ENCODE data around the gene CPT1B. TPM values are rescaled to one million over a fixed set of nuclear protein-coding genes. Genes with fewer than 3 reads are reported as not detected.

CPT1B gene
- polyA plus RNA-seq, 3 donors from 2014 or later: 0.09 to 2.9 TPM; not detected in 1

DNA sequence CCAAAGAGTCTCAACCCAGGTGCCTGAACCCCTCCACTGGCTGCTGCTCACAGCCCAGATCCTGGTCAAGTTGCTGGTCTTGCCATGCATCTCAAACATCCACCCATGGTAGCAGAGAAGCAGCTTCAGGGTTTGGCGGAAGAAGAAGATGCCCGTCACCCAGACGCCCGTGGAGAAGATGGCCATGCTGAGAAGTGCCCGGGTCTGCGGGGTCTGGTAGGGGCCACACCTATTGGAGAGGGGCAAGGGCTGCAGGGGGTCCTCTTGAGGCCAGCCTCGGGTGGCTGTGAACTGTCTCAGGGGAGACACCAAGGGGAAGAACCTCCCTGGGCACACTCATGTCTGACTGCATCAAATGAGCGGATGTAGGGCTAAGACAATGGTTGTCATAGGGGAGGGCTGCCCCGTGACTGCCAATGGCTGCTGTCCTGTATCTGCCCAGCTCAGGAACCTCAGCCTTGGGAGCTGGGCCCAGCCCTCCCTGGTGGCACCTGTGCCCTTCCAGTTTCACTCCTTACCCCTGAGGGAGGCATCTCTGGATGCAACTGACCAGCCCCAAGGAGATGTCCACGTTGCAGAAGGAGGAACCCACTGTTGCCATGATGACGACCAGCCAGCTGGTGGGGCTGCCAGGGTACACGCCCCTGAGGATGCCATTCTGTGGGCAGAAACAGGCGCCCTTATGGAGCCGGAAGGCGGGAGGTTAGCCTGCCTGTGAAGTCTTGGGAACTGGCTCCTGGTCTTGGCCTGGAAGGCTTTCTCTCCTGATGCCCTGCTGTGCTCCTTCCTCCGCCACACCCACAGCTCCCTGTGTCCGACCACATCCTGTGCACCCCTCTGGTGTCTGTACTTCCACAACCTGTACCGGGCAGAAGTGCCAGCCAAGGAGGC lies 1.2 kb downstream of the CPT1B start:
- Mint-ChIP-seq H3K4me3 (peak overlapping the region in 1 of 5 donors; percentile 33), H3K36me3 (peaks cover 0 to 7% (median 3%) of the 10 kb centered on the region in 3 donors), H3K27me3 (ENCODE audit: low read depth in 3 of 3) (peaks cover 2 to 3% (median 2%) of the 10 kb centered on the region in 3 donors), H3K27ac (no peak overlapping the region), H3K4me1 (peaks cover 5 to 26% of the 10 kb centered on the region in 2 donors), H3K9me3 (no peaks in the 10 kb centered on the region)
- DNase-seq: no peak

DNA sequence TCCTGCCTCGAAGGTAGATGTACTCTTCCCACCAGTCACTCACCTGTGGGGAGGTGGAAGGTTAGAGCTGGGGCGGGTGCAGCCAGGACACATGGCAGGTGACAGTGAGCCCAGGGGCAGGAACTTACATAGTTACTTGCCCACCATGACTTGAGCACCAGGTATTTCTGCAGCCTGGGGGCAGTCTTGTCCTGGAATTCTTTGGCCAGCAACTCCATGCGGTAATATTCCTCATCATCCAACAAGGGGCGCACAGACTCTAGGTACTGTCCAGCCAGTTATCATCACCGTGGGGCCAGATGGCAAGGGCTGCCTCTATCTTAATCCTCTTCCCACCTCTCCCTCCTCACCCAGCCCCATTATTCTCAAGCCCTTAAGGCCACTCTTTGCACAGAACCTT lies 2.2 kb downstream of the CPT1B start:
- Mint-ChIP-seq H3K27ac (no peak overlapping the region), H3K4me1 (peaks cover 5 to 17% of the 10 kb centered on the region in 2 donors), H3K36me3 (peaks cover 0 to 7% (median 3%) of the 10 kb centered on the region in 3 donors), H3K9me3 (no peaks in the 10 kb centered on the region), H3K27me3 (ENCODE audit: low read depth in 3 of 3) (peaks cover 0 to 2% (median 2%) of the 10 kb centered on the region in 3 donors), H3K4me3 (no peak overlapping the region)
- DNase-seq: no peak

DNA sequence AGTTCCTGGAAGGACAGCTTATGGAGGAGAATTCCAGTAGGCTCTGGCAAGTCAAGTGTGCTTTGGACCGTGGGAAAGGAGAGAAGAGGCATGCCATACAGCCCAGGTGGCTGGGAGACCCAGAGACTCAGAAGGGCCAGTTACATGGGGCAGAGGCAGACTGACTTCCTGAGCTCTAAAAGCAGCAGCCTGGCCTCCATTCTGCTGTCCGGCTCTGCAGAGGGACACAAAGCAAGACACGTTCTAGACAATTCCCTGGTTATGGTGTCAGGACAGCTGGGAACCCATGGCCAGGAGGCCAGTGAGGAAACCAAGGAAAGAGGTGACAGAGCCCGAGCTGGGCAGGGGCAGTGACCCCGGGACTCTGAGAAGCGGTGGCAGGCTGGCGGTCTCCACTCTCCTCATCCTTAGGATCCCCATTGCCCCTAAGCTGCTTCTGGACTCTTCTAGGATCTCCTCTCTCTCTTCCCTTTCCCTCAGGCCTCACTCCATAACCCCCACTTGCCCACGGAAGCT lies 2.7 kb downstream of the CPT1B start:
- Mint-ChIP-seq H3K4me1 (peaks cover 5 to 13% of the 10 kb centered on the region in 2 donors), H3K9me3 (no peaks in the 10 kb centered on the region), H3K27me3 (ENCODE audit: low read depth in 3 of 3) (peaks cover 0 to 2% (median 2%) of the 10 kb centered on the region in 3 donors), H3K4me3 (no peak overlapping the region), H3K27ac (peak overlapping the region in 1 of 6 donors; percentile 21), H3K36me3 (peaks cover 0 to 7% (median 3%) of the 10 kb centered on the region in 3 donors)
- no peak for DNase-seq

DNA sequence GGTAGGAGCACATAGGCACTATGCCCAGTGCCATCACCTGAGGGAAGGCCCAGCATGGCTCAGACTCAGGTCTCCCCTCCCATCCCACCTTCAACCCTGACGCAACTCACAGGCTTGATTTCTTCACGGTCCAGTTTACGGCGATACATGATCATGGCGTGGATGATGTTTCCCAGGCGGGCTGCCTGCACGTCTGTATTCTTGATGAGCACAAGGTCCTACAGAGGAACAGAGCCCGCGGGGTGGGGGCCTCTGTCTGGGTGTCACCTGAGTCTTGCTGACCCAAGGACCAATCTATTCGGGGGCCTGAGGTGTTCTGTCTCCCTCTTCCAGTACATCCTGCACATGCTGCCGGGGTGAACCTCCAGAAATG lies 3.9 kb downstream of the CPT1B start:
- peaks cover 0 to 6% (median 0%) of the 10 kb centered on the region in 3 donors for H3K36me3 Mint-ChIP-seq

GRCh38 chr22:50573491-50574382 lies 4.5 kb downstream of the CPT1B start:
- peaks cover 0 to 8% (median 0%) of the 10 kb centered on the region in 3 donors for H3K36me3 Mint-ChIP-seq
- no peak overlapping the region for H3K4me3 Mint-ChIP-seq
- H3K27ac Mint-ChIP-seq: no peak overlapping the region
- H3K9me3 Mint-ChIP-seq: no peaks in the 10 kb centered on the region
- no peak for DNase-seq
- H3K4me1 Mint-ChIP-seq: peaks cover 5 to 8% of the 10 kb centered on the region in 2 donors
- H3K27me3 Mint-ChIP-seq (ENCODE audit: low read depth in 3 of 3): peaks cover 0 to 2% (median 2%) of the 10 kb centered on the region in 3 donors

More for the DNA sequence above, 3.9 kb downstream of the CPT1B start:
- DNase-seq: no peak
- Mint-ChIP-seq H3K9me3 (no peaks in the 10 kb centered on the region), H3K27ac (no peak overlapping the region), H3K4me3 (no peak overlapping the region), H3K4me1 (peaks cover 5 to 8% of the 10 kb centered on the region in 2 donors), H3K27me3 (ENCODE audit: low read depth in 3 of 3) (peaks cover 0 to 2% (median 2%) of the 10 kb centered on the region in 3 donors)

GRCh38 chr22:50572965-50573364 lies 5.3 kb downstream of the CPT1B start:
- no peak for DNase-seq
- Mint-ChIP-seq H3K27me3 (ENCODE audit: low read depth in 3 of 3) (peaks cover 0 to 2% (median 2%) of the 10 kb centered on the region in 3 donors), H3K36me3 (peaks cover 0 to 8% (median 0%) of the 10 kb centered on the region in 3 donors), H3K9me3 (no peaks in the 10 kb centered on the region), H3K4me1 (peaks cover 5 to 8% of the 10 kb centered on the region in 2 donors), H3K4me3 (no peak overlapping the region), H3K27ac (no peak overlapping the region)

DNA sequence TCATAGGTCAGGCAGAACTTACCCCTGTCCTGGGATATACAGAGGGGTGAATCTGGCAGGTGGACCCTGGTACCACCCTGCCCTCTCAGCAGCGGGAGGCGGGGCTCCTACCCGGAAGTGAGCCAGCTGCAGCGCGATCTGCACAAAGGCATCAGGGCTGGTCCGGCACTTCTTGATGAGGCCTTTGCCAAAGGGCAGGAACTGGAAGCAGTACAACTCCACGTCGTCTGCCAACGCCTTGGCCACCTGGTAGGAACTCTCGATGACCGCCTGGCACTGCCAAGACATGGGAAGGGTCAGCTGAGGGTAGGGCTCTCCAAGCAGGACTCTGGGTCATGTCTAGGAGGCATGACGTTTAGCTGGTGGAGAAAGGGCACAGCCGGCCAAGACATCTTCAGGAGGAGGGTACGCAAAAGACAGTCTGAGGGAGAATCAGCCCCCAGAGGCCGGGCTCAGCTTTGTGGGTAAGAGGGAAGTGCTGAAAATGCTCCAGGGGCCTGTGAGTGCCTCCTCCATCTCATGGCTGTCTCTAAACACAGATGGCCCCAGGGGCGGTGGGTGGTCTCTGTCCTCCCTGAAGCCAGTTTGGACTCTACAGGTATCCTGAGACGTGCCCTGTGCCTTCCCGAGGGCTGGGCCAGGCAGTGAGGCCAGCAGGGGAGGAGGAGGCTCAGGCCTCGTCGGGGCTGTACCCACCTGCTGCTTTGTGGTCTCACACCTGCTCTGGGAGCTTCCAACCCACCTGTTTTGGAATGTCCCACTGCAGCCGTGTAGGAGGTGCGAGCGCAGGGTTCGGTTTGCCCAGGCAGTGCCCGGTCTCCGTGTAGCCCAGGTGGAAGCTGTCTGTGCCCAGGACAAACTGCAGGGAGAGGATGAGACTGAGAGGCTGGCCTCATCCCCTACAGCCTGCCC lies 6.7 kb downstream of the CPT1B start:
- Mint-ChIP-seq H3K36me3 (peaks cover 0 to 8% (median 0%) of the 10 kb centered on the region in 3 donors), H3K27ac (no peak overlapping the region), H3K9me3 (no peaks in the 10 kb centered on the region), H3K27me3 (ENCODE audit: low read depth in 3 of 3) (peaks cover 0 to 2% (median 0%) of the 10 kb centered on the region in 3 donors), H3K4me1 (no peaks in the 10 kb centered on the region), H3K4me3 (no peak overlapping the region)
- no peak for DNase-seq

- H3K36me3 Mint-ChIP-seq: peaks cover 0 to 4% (median 0%) of the 10 kb centered on the region in 3 donors
- H3K4me1 Mint-ChIP-seq: no peaks in the 10 kb centered on the region
- H3K27ac Mint-ChIP-seq: no peak overlapping the region
- H3K9me3 Mint-ChIP-seq: no peaks in the 10 kb centered on the region
- no peak for DNase-seq
- no peak overlapping the region for H3K4me3 Mint-ChIP-seq
- H3K27me3 Mint-ChIP-seq (ENCODE audit: low read depth in 3 of 3): peaks cover 0 to 2% (median 0%) of the 10 kb centered on the region in 3 donors
Observed at GRCh38 chr22:50570861-50571260, 7.4 kb downstream of the CPT1B start.

GRCh38 chr22:50569896-50570535 lies 8.2 kb downstream of the CPT1B start:
- Mint-ChIP-seq H3K9me3 (no peaks in the 10 kb centered on the region), H3K36me3 (peaks cover 0 to 4% (median 0%) of the 10 kb centered on the region in 3 donors), H3K4me1 (no peaks in the 10 kb centered on the region), H3K27me3 (ENCODE audit: low read depth in 3 of 3) (peaks cover 0 to 2% (median 1%) of the 10 kb centered on the region in 3 donors), H3K27ac (no peak overlapping the region), H3K4me3 (no peak overlapping the region)
- no peak for DNase-seq

GRCh38 chr22:50569041-50569459 lies 9.2 kb downstream of the CPT1B start:
- H3K4me3 Mint-ChIP-seq: no peak overlapping the region
- H3K4me1 Mint-ChIP-seq: no peaks in the 10 kb centered on the region
- DNase-seq: no peak
- H3K9me3 Mint-ChIP-seq: no peaks in the 10 kb centered on the region
- peaks cover 0 to 2% (median 1%) of the 10 kb centered on the region in 3 donors for H3K27me3 Mint-ChIP-seq (ENCODE audit: low read depth in 3 of 3)
- H3K36me3 Mint-ChIP-seq: peaks cover 0 to 4% (median 0%) of the 10 kb centered on the region in 3 donors
- no peak overlapping the region for H3K27ac Mint-ChIP-seq

DNA sequence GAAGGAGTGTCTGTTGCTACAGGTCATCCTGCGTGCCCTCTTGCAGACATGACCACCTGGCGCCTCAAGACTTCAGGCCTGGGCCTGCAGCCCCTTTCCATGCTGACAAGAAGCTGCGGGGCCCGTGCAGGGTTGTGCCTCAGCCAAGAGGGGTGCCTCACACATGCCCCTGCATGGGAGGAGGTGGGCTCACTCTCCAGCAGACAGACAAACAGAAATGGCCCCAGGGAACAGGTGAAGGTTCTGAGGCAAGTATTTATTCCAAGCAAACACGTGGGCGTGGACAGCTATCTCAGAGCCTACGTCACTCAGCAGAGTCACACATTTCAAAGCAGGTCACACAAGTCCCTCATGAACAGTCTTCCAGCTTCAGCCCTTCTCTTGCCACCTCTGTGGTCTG lies 9.6 kb downstream of the CPT1B start:
- H3K36me3 Mint-ChIP-seq: peaks cover 0 to 4% (median 0%) of the 10 kb centered on the region in 3 donors

DNA sequence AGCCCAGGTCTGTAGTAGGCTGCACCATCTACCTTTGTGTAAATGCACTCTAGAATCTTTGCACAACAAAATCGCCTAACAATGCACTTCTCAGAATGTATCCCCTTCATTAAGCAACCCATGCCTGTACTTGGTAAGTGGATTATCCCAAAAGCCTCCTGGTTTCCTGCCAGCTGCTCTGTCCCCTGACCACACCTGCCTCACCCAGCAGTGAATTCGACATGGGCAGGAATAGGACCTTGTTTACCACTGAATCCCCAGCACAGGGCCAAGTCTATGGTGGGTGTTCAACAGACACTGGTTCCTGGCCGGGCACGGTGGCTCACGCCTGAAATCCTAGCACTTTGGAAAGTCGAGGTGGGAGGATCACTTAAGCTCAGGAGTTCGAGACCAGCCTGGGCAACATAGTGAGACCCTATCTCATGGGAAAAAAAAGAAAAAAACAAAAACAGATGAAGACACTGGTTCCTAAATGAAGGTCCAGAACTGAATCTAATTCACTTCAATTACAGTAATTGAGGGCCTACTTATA lies 10.4 kb downstream of the CPT1B start:
- no peak overlapping the region for H3K27ac Mint-ChIP-seq
- peaks cover 1 to 5% (median 5%) of the 10 kb centered on the region in 3 donors for H3K27me3 Mint-ChIP-seq (ENCODE audit: low read depth in 3 of 3)
- peaks cover 10 to 11% of the 10 kb centered on the region in 2 donors for H3K4me1 Mint-ChIP-seq
- no peak for DNase-seq
- peaks cover 0 to 4% (median 0%) of the 10 kb centered on the region in 3 donors for H3K36me3 Mint-ChIP-seq
- no peak overlapping the region for H3K4me3 Mint-ChIP-seq
- H3K9me3 Mint-ChIP-seq: no peaks in the 10 kb centered on the region

More for the DNA sequence above, 9.6 kb downstream of the CPT1B start:
- Mint-ChIP-seq H3K4me3 (no peak overlapping the region), H3K4me1 (peaks cover 2 to 3% of the 10 kb centered on the region in 2 donors), H3K27me3 (ENCODE audit: low read depth in 3 of 3) (peaks cover 0 to 2% (median 1%) of the 10 kb centered on the region in 3 donors), H3K9me3 (no peaks in the 10 kb centered on the region), H3K27ac (no peak overlapping the region)
- no peak for DNase-seq

All from immature natural killer cell (primary cell).